Right lung (tissue), 10 donors: ENCODE measurements around the gene GPATCH11. TPM values are rescaled to one million over a fixed set of nuclear protein-coding genes. Genes with fewer than 3 reads are reported as not detected.

ENCODE experiments used
- DNase-seq, 2 donors: peaks; one replicate each; pipeline ENCODE4 v3.0.0-alpha.2; 2013
- long read RNA-seq, 8 donors: transcript quantifications; one replicate each; lab custom pipeline, GENCODE V29; 2026
- polyA plus RNA-seq, 5 donors: library from polyadenylated mRNA; unstranded; fragments of 120-200 nt; gene quantifications; one replicate each; pipeline versions ENCODE4 v1.2.1 to v1.2.3, GENCODE V29; 2013; ENCODE audit warnings: inconsistent platforms in 1 of 5, low replicate concordance in 1 of 5; ENCODE audit not compliant: insufficient read length in 5 of 5, insufficient read depth in 1 of 5

Gene GPATCH11
- polyA plus RNA-seq: 10 to 100 TPM in 4 of 5 donors, 1 to 10 TPM in 1; 7.5 to 13.8 (median 12.4) TPM
- long read RNA-seq, donor 1: 0 reads
- long read RNA-seq, donor 2, partial matches to known transcripts: 0 of 1 reads
- long read RNA-seq, donor 2, other reads (novel, unspliced or antisense): 0 of 1 reads
- long read RNA-seq, donor 3, partial matches to known transcripts: 5 of 5 reads
- long read RNA-seq, donor 3, other reads (novel, unspliced or antisense): 0 of 5 reads
- long read RNA-seq, donor 4, partial matches to known transcripts: 18 of 20 reads
- long read RNA-seq, donor 4, other reads (novel, unspliced or antisense): 0 of 20 reads
- long read RNA-seq, donor 5, partial matches to known transcripts: 0 of 2 reads
- long read RNA-seq, donor 5, other reads (novel, unspliced or antisense): 0 of 2 reads
- long read RNA-seq, donor 6: 0 reads
- long read RNA-seq, donor 7, partial matches to known transcripts: 0 of 2 reads
- long read RNA-seq, donor 7, other reads (novel, unspliced or antisense): 0 of 2 reads
- long read RNA-seq, donor 8: 0 reads

GRCh38 chr2:37083873-37084794 is at the start of gene GPATCH11, which contains the start of gene HEATR5B:
Gene GPATCH11, plus strand, starts transcription at chr2:37084518. Its CDS starts 3,864 bp downstream, at chr2:37088382.
Gene HEATR5B, minus strand, starts transcription at chr2:37084372. Its CDS starts 958 bp downstream, at chr2:37083414.
- DNase-seq: peak; percentile 96 to 97

- no peak for DNase-seq
These were observed 46.5 kb upstream of the GPATCH11 start for GRCh38 chr2:37037771-37038170.

GRCh38 chr2:37039580-37039979 is 44.7 kb upstream of the GPATCH11 start:
- no peak for DNase-seq

GRCh38 chr2:37052600-37053332 is 31.6 kb upstream of the GPATCH11 start:
- DNase-seq: no peak

GRCh38 chr2:37059841-37060240 is 24.5 kb upstream of the GPATCH11 start:
- no peak for DNase-seq

GRCh38 chr2:37060446-37060845 is 23.9 kb upstream of the GPATCH11 start:
- no peak for DNase-seq

- no peak for DNase-seq
These were observed 23.2 kb upstream of the GPATCH11 start for GRCh38 chr2:37061013-37061711.

GRCh38 chr2:37061776-37062175 is 22.5 kb upstream of the GPATCH11 start:
- no peak for DNase-seq

GRCh38 chr2:37068686-37069085 is 15.6 kb upstream of the GPATCH11 start:
- DNase-seq: no peak

GRCh38 chr2:37070931-37071330 is 13.4 kb upstream of the GPATCH11 start:
- no peak for DNase-seq

GRCh38 chr2:37080266-37080665 is 4.1 kb upstream of the GPATCH11 start:
- DNase-seq: no peak

- DNase-seq: no peak
These were observed 3.6 kb upstream of the GPATCH11 start for GRCh38 chr2:37080689-37081088.

- no peak for DNase-seq
These were observed 479 bp downstream of the GPATCH11 start for GRCh38 chr2:37084797-37085196.

- DNase-seq: no peak
These were observed 1.4 kb downstream of the GPATCH11 start for GRCh38 chr2:37085731-37086147.

GRCh38 chr2:37090019-37090477 is 5.7 kb downstream of the GPATCH11 start:
- no peak for DNase-seq

GRCh38 chr2:37091873-37092272 is 7.6 kb downstream of the GPATCH11 start:
- no peak for DNase-seq

GRCh38 chr2:37096568-37096967 is 12.2 kb downstream of the GPATCH11 start:
- no peak for DNase-seq

GRCh38 chr2:37098416-37099118 is 14.2 kb downstream of the GPATCH11 start:
- DNase-seq: no peak

GRCh38 chr2:37100054-37100453 is 15.7 kb downstream of the GPATCH11 start:
- no peak for DNase-seq

GRCh38 chr2:37102588-37102987 is 18.3 kb downstream of the GPATCH11 start:
- no peak for DNase-seq
